Kidney tubule cell (primary cell): ENCODE measurements around the gene INTS11.
A peak's percentile ranks its signal among the peaks of the same experiment; 100 is the strongest.
"Not testable (repeated sequence)": the region's sequence is repeated elsewhere in the genome, so short reads cannot be mapped to it uniquely, and the experiment has no call there.

Source experiments
- DNase-seq: peaks from one replicate; pipeline ENCODE4 v3.0.0-alpha.2; 2018; ENCODE audit warnings: low spot score

INTS11 gene

DNA sequence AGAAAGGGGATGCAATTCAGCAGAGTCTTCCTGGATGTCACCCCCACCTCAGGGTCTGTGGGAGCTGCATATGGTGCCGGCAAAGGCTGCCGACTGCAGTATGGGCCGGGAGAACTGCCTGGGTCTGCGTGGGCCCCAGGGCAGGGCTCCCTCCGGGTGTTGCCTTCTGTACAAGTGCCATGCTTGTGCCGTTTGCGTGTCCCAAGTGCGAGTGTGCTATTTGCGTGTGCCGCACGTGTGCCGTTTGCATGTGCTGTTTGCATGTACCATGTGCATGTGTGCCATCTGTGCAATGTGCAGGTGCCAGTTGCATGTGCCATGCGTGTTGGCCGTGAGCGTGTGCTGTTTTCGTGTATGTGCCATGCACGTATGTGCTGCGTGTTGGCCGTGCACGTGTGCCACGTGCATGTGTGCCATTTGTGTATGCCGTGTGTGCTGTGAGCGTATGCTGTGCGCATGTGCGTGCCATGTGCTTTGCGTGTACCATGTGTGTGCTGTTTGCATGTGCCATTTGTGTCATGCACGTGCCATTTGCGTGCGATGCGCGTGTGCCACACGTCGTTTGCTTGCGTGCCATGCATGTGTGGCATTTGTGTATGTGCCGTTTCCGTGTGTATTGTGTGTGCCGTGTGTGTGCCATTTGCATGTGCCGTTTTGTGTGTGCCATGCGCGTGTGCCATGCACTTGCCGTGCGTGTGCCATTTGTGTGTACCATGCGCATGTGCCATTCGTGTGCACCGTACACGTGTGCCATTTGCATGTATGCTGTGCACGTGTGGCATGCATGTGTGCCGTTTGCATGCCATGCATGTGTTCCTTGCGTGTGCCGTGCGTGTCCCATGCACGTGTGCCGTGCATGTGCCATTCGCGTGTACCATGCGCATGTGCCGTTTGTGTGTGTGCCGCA, 5.1 kb upstream of the INTS11 start:
- no peak for DNase-seq

DNA sequence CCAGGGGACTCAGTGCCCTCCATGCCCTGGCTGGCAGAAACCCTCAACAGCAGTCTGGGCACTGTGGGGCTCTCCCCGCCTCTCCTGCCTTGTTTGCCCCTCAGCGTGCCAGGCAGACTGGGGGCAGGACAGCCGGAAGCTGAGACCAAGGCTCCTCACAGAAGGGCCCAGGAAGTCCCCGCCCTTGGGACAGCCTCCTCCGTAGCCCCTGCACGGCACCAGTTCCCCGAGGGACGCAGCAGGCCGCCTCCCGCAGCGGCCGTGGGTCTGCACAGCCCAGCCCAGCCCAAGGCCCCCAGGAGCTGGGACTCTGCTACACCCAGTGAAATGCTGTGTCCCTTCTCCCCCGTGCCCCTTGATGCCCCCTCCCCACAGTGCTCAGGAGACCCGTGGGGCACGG, 3.8 kb upstream of the INTS11 start:
- no peak for DNase-seq

DNA sequence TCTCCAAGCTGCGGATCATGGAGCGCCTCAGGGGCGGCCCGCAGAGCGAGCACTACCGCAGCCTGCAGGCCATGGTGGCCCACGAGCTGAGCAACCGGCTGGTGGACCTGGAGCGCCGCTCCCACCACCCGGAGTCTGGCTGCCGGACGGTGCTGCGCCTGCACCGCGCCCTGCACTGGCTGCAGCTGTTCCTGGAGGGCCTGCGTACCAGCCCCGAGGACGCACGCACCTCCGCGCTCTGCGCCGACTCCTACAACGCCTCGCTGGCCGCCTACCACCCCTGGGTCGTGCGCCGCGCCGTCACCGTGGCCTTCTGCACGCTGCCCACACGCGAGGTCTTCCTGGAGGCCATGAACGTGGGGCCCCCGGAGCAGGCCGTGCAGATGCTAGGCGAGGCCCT, 2.8 kb upstream of the INTS11 start:
- no peak for DNase-seq

GRCh38 chr1:1326075-1326605, 1.7 kb upstream of the INTS11 start:
- no peak for DNase-seq

DNA sequence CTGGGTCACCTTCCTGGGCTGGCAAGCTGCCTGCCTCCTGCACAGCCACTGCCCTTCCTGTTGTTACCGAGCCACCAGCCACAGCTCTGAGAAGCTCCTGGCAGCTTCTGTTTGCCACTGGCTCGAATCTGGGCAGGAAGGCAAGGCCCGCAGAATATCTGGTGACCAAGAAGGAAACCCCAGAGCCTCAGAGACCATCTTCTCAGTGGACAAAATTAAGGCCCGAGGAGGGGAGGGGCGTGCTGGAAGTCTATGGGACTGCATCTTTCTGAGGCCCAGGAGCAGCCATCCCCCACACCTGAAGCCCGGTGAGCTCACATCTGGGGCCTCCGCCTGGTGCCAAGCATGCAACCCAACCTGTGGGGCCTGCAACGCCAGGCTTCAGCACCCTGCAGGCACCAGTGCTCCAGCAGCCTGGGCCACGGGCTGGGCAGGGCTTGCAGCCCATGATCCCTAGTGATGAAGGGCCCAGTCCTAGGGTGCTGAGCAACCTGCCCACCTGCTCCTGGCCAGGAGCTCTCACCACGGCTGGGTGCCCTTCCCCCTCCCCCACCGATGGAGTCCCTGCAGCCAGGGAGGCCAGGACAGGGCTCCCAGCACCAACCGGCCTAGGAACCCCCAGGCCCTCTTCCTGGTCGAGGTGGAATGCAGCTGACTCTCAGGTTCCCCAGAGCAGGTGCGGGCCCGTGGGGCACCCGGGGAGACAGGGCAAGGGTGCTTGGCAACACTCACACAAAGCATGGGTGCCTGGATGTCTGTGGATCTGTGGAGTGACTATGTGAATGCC, 1.0 kb upstream of the INTS11 start:
- peak; percentile 51 for DNase-seq

- no peak for DNase-seq
These were observed 356 bp downstream of the INTS11 start for GRCh38 chr1:1324084-1324523.

DNA sequence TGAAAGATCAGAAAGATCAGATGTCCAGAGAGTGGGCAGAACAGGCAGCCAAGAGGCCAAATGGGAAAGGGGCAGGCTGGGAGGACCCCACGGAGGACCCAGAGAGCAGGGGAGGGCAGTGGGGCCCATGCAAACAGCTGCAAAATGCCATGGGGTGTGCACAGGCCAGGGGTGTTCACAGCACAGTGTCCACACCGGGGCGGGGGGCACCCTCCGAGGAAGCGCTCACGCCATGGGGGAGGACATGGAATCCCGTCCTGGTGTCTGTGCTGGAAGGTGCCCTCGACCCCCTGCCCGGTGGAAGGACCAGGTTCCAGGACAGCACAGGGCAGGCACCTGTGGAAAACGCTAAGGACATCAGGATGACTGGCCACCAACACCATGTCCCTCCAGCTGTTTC, 1.5 kb downstream of the INTS11 start:
- no peak for DNase-seq

- no peak for DNase-seq
These were observed 2.0 kb downstream of the INTS11 start for GRCh38 chr1:1322418-1322817.

GRCh38 chr1:1321477-1321876, 3.0 kb downstream of the INTS11 start:
- DNase-seq: no peak

GRCh38 chr1:1320666-1321448, 3.6 kb downstream of the INTS11 start:
- no peak for DNase-seq

DNA sequence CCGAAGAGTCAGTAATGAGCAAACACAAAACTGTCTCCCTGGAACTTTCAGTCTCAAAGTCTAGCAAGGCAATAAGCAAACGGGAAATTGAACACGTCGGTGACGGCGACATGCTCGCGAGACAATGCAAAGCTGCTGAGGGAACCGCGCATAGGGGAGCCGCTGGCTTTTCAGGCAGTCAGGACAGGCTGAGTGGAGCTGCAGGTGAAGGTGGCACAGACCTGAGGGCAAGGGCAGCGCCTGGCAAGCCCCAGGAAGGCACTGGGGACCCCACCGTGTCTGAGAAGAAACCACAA, 4.9 kb downstream of the INTS11 start:
- no peak for DNase-seq

GRCh38 chr1:1318777-1319645, 5.4 kb downstream of the INTS11 start:
- DNase-seq: no peak

DNA sequence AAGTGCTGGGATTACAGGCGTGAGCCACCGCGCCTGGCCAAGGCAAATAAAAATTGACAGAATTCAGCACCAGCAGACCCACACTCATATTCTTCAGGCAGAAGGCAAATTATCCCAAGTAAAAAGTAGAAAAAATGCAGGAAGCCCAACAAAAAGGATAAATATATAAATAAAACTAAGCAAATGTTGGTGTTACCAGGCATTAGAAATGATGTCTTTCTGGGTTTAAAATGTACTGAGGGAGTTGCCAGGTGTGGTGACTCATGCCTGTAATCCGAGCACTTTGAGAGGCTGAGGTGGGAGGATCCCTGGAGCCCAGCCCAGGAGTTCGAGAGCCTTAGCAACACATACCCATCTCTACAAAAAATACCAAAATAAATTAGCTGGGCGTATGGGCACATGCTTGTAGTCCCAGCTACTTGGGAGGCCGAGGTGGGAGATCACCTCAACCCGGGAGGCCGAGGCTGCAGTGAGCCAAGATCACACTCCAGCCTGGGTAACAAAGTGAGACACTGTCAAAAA, 6.3 kb downstream of the INTS11 start:
- DNase-seq: peak; percentile 89

DNA sequence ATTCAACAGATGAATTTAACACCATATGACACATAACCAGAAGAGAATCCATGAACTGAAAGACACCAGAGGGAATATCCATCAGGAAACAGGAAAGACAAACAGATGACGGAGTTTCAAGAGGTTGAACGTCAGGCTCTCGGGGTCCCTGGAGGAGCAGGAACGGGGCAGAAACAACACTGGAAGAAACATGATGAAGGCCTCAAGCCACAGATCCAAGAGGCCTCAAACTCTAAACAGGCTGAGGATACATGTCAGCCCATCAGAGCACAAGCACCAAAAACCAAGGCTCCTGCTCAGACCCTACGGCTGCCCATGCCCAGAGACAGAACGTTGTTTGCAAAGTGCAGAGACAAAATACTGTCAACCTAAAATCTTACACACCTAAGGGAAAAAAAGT, 7.0 kb downstream of the INTS11 start:
- DNase-seq: no peak

GRCh38 chr1:1316199-1316598, 8.3 kb downstream of the INTS11 start:
- DNase-seq: not testable (repeated sequence)

DNA sequence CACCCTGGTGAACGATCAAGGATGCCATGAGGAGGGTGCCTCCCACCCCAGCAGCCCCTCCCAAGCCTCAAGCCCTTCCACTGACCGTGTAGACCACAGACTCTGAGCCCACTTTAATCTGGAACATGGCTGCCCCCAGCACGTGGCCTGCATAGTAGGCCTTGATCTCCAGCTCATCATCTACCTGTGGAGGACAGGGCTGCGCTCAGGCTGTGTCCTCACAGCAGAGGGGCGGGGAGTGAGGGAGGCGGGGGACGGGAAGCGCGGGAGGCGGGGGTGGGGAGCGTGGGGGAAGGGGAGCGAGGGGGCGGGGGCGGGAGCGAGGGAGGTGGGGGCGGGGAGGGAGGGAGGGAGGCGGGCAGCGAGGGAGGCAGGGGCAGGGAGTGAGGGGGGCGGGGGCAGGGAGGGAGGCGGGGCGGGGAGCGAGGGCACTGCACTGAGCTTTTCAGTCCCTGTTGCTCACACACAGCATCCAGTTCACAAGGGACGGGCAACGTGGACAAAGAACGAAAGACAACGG, 9.0 kb downstream of the INTS11 start:
- no peak for DNase-seq

GRCh38 chr1:1314678-1315335, 9.7 kb downstream of the INTS11 start:
- no peak for DNase-seq

GRCh38 chr1:1314237-1314586, 10.2 kb downstream of the INTS11 start:
- no peak for DNase-seq

- no peak for DNase-seq
These were observed 10.8 kb downstream of the INTS11 start for GRCh38 chr1:1313500-1314236.
